HepG2 (cell line): ENCODE results near the gene PAIP2. TPM values are rescaled to one million over a fixed set of nuclear protein-coding genes. Genes with fewer than 3 reads are reported as not detected.

Source experiments
- ARID3A ChIP-seq: IDR thresholded peaks from 2 replicates; pipeline ENCODE4 v1.6.1; 2012; ENCODE audit warnings: low read depth, low read length, improper control_type of control experiment
- ATF3 ChIP-seq: sonication (generic); formaldehyde crosslinking; IDR thresholded peaks from 2 replicates; pipeline ENCODE4 v1.4.0; 2020; ENCODE audit warnings: missing genetic modification reagents
- ELK4 ChIP-seq: sonication (generic); formaldehyde crosslinking; IDR thresholded peaks from 2 replicates; pipeline ENCODE4 v1.9.0; 2021; ENCODE audit warnings: missing genetic modification reagents, borderline replicate concordance
- IKZF5 ChIP-seq: IDR thresholded peaks from 2 replicates; pipeline ENCODE4 v1.6.1; 2018; ENCODE audit warnings: missing genetic modification reagents, mild to moderate bottlenecking, missing compliant biosample characterization
- JUND ChIP-seq: sonication (generic); formaldehyde crosslinking; IDR thresholded peaks from 2 replicates; pipeline ENCODE4 v1.8.0; 2022; ENCODE audit warnings: mild to moderate bottlenecking, missing genetic modification reagents
- MNT ChIP-seq: fragments of 450-650 bp; IDR thresholded peaks from 2 replicates; pipeline ENCODE4 v1.6.1; 2016
- MTF2 ChIP-seq: sonication (generic); formaldehyde crosslinking; IDR thresholded peaks from 2 replicates; pipeline ENCODE4 v1.5.0; 2020; ENCODE audit warnings: missing genetic modification reagents, borderline replicate concordance
- THAP7 ChIP-seq: sonication (generic); formaldehyde crosslinking; IDR thresholded peaks from 2 replicates; pipeline ENCODE4 v1.8.1; 2023; ENCODE audit warnings: mild to moderate bottlenecking, missing genetic modification reagents
- THRA ChIP-seq: sonication (generic); formaldehyde crosslinking; IDR thresholded peaks from 2 replicates; pipeline ENCODE4 v1.4.0; 2020; ENCODE audit warnings: missing genetic modification reagents, borderline replicate concordance
- ZNF280B ChIP-seq: sonication (generic); formaldehyde crosslinking; IDR thresholded peaks from 2 replicates; pipeline ENCODE4 v1.5.0; 2020; ENCODE audit warnings: missing genetic modification reagents, mild to moderate bottlenecking, borderline replicate concordance
- ZNF512 ChIP-seq: sonication (generic); formaldehyde crosslinking; IDR thresholded peaks from 2 replicates; pipeline ENCODE4 v1.4.0; 2020; ENCODE audit warnings: mild to moderate bottlenecking, missing genetic modification reagents
- ZNF607 ChIP-seq: sonication (generic); formaldehyde crosslinking; IDR thresholded peaks from 2 replicates; pipeline ENCODE4 v1.5.1; 2020; ENCODE audit warnings: missing genetic modification reagents, mild to moderate bottlenecking, borderline replicate concordance
- ZNF747 ChIP-seq: sonication (generic); formaldehyde crosslinking; IDR thresholded peaks from 2 replicates; pipeline ENCODE4 v1.8.1; 2023; ENCODE audit warnings: missing genetic modification reagents, mild to moderate bottlenecking, borderline replicate concordance
- ZSCAN22 ChIP-seq: sonication (generic); formaldehyde crosslinking; IDR thresholded peaks from 2 replicates; pipeline ENCODE4 v1.4.0; 2020; ENCODE audit warnings: mild to moderate bottlenecking, missing genetic modification reagents
- polyA plus RNA-seq, 8 experiments: library from polyadenylated mRNA; depleted of rRNA in 3 of 8; stranded (reverse) in 7 of 8; unstranded in 1 of 8; fragments of >200 nt; fragmentation: Illumina TruSeq in 4 of 8; extraction: Trizol in 4 of 8; gene quantifications; 2 replicates each; pipeline versions ENCODE4 v1.2.1 to v1.2.3, GENCODE V29; 2011 to 2016; ENCODE audit warnings: low read depth in 4 of 8, missing spikeins in 1 of 8, mixed read lengths in 1 of 8; ENCODE audit not compliant: insufficient read depth in 1 of 8
- total RNA-seq, 5 experiments: library from RNA; depleted of rRNA; stranded (reverse); fragments of >200 nt; fragmentation: Illumina TruSeq; extraction: Trizol; gene quantifications; 2 replicates each; pipeline ENCODE4 v1.2.3, GENCODE V29; 2016; ENCODE audit warnings: low read depth in 1 of 5

PAIP2 gene
- total and polyA plus RNA-seq, 2 of the 13 experiments (the other 11 are each of a cell fraction or from before 2014, with no cell fraction given), result 61.5 to 76.3 TPM

GRCh38 chr5:139293507-139294373 is 47.9 kb upstream of the PAIP2 start, which contains the start of gene MATR3 (continued):
- peak; percentile 55; the same call in 1 of the 2 replicates for TF ChIP-seq THAP7 (CRISPR knock-in tag)
- peak; percentile 66 for TF ChIP-seq MNT
- TF ChIP-seq ZNF280B (CRISPR knock-in tag), result peak; percentile 80
- TF ChIP-seq ZNF747 (CRISPR knock-in tag), result peak; percentile 76
- no peak for TF ChIP-seq MTF2 (CRISPR knock-in tag)
- no peak for TF ChIP-seq ELK4 (CRISPR knock-in tag)
- 0 out of 2 replicates have a peak, but pooled peaks have one; percentile 26 for TF ChIP-seq ZNF607
- 0 out of 2 replicates have a peak, but pooled peaks have one; percentile 22 for TF ChIP-seq ZSCAN22 (CRISPR knock-in tag)
- 0 out of 2 replicates have a peak, but pooled peaks have one; percentile 41 for TF ChIP-seq ZNF512 (CRISPR knock-in tag)
- peak; percentile 38; the same call in 1 of the 2 replicates for TF ChIP-seq IKZF5
- peak; percentile 17; the same call in 1 of the 2 replicates for TF ChIP-seq THRA (CRISPR knock-in tag)
- TF ChIP-seq ARID3A, result peak; percentile 55; the same call in 1 of the 2 replicates
- 0 out of 2 replicates have a peak, but pooled peaks have one; percentile 25 for TF ChIP-seq JUND (CRISPR knock-in tag)
- TF ChIP-seq ATF3 (CRISPR knock-in tag), result 0 out of 2 replicates have a peak, but pooled peaks have one; percentile 12
